Kasumi-1 (cell line): ENCODE measurements around the gene RPL39L.
"Not testable (repeated sequence)": the region's sequence is repeated elsewhere in the genome, so short reads cannot be mapped to it uniquely, and the experiment has no call there.

Source experiments
- DNase-seq, 2 experiments: peaks; one replicate each; lab custom pipeline; 2025; lab: John Stamatoyannopoulos, UW

Gene RPL39L

DNA sequence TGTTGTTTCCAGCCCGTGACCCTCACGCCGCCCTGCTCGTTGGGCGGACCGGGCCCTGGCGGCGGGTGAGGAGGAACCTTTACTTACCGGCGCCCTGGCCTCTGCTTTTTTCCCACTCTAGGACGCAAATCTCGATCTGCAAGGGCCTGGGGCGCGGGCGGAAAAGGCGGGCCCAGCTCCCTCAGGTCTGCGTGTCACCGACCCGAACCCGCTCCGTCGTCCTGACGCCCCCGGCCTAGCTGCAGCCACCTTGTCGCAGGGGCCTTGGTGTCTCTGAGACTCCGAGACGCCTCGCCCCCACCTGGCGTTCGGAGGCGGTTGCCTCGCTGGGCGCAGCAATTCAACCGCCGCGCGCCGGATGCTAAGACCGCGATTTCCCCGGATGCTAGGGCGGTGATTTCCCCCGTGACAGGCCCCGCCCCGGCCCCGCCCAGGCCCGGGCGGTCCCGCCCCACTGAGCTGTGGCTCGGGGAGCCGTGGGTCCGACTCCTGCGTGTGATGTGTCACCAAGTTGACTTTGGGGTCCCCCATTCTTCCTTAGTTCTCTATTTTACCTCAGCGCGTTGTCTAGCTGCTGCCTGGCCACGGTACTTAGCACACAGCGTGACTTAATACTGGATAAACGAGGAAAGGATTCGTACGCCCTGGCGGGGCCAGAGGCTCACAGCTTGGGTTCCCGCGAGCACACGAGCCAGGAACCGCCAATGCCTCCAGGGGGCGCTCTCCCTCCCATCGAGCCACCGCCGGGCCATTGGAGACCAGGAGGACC is at the start of gene RPL39L:
Gene RPL39L, minus strand, starts transcription at position 371 of the 769 bp plus-strand sequence. CDS start 18,196 bp downstream, outside the sequence.
- DNase-seq, result peak; percentile 79 to 80

DNA sequence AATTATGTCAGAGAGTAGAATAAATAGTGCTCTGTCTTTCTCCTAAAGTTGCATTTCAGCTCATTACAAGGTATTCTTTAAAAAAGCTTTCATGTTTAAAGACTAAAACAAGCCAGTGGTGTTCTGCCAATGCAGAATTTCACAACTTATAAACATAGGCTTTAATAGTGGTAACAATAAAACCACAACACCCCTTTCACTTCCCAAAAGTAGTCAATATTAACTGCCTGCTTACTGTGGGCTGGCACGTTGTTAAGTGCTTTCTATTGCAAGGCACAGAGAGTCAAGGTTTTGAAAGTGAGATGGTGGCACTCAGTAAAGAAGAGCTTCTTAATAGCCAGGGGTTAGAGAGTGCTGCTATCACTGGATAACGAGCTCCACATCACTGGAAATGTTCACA is 49.6 kb upstream of the RPL39L start:
- DNase-seq, result no peak

DNA sequence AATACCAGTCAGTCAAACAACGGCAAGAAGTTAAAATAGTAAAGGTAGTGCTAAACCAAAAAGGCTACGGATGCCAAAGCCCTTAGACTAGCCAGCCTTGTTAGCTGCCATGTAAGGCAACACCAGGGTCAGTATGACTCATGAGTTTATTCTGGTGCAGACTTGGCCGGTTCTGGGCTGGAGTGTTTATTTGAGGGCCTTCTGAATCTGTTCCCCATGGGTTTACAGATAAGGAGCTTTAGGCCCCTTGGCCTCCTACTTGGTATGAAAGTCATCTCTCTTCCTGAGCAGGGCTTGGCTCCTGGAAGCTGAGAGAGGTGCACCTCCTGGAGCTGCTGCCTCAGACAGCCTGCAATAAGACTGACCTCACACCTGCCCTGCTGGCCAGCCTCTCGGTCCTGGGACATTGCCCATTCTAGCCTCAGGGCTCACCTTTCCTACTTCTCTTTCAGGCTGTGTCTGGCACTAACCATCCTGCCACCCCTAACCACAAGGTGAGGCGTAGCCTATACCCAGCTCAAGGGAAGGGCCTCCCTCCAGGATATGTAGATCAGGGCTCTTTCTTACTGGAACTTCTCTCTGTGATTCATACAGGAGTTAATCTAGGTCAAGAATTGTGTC is 47.6 kb upstream of the RPL39L start:
- DNase-seq, result no peak

DNA sequence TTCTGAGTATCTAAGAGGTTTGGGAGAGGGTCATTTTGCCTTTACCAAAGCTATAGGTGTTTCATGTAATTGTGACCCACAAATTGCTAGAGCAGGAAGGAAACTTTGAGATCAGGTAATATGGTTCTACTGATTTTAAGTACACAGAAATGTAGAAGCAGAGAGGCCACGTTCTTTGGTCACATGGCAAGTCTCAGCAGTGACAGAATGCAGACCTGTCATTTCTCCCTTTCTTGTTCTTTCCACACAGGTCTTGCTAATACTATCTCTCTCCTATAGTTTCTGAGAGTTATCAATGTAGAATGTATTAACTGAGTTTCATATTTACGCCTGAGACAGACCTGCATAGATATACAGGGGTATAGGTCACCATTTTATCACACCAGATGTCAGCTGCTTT is 47.1 kb upstream of the RPL39L start:
- DNase-seq, result no peak

DNA sequence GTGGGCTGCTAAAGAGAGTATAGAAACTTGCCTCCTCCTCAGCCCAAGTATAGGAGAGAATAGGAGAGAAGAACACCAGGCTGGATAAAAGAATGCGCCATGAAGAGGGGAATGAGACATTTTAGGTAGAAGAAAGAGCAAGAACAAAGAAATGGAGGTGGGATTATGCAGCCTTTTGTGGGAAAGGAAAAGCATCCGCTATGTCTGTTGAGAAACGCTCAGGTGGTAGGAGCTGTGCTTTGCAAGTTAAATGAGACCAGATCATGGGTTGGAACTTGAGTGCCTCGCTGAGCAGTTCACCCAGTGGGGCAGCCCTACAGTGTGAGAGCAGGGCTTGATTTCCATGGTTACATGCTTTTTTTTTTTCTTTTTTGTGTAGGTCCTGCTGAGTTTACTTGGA is 46.5 kb upstream of the RPL39L start:
- DNase-seq, result no peak

DNA sequence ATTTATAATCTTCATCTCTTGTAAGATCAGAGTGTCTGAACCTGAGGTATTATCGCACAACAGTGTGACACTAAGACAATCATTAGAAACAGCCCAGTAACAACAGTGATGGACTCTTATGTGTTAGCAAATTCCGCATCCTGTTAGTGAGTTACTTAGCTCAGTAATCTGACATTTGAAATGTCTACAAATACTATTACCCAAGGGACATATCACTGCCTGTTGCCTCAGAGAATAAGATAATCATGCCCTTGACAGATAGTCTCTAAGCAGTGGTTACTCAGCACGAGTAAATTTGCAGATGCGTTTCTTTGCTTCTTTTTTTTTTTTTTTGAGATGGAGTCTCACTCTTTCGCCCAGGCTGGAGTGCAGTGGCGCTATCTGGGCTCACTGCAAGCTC is 44.6 kb upstream of the RPL39L start:
- no peak for DNase-seq

DNA sequence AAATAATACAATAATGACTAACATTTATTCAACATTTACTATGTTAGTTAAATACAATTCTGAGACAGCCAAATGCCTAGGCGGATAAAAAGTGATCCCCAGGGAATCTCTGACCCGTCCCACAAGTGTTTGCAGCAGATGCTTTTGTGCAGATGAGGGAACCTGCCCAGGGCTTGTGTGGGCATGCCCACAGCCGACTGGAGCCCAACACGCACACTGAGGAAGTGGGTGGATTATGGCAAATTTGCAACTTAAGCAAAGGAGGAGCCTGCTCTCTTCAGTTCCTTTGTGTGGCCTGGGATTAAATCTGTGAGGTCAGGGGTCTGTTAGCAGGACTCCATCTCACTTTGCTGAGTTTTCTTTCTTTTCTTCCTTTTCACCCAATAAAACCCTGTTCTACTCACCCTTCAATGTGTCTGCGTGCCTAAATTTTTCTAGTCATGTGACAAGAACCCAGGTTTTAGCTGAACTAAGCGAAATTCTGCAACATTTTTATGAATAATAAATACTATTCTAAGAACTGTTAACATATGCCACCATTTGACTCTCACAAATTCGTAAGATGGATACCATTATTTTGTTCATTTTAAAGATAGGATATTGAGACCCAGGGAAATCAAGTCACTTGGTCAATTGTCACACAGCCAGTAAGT is 44.0 kb upstream of the RPL39L start:
- DNase-seq, result no peak

DNA sequence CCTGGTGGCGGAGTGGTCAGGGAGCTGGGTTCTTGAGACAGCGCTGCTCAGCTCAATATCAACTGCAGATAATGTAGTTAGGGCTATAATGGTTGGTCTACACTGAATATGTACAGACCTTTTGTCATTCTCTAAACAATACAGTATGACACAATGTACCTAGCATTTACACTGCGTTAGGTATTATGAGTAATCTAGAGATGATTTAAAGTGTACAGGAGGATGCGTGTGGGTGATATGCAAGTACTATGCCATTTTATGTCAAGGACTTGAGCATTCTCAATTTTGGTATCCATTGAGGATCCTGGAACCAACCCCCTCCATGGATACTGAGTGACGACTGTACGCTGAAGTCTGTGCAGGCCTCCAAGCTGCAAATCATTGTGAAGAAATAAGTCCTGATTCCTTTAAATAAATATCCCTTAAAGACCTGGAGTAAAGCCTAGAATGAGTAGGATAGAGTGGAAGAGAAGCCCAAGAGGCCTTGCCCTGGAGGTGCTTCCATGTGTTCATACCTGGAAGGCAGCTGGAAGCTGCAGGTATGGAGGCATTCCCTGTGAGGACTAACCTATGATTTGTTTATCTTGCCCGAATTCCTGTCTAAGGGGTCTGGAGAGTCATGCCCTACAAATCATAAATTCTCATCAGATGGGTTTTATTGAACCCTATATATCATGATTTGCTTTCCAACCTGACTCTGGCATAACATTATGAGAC is 42.3 kb upstream of the RPL39L start:
- DNase-seq, result no peak

DNA sequence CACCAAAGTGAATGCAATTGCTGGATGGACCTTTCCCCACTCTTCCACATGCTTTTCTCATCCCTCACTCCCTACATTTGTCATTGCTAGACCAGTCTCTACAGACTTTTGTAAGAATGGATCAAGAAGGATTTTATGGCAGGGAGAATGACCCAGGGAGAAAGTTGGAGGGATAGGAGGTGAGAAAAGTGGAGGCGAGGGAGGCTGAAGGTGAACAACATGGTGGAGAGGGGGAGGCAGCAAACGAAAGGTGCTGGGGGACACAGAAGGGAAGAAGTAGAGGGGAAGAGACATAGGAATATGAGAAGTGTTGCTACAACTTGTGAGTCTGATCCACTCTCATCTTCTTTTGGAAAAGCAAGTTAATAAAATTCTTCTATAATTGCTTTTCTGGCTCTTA is 33.6 kb upstream of the RPL39L start:
- DNase-seq, result no peak

DNA sequence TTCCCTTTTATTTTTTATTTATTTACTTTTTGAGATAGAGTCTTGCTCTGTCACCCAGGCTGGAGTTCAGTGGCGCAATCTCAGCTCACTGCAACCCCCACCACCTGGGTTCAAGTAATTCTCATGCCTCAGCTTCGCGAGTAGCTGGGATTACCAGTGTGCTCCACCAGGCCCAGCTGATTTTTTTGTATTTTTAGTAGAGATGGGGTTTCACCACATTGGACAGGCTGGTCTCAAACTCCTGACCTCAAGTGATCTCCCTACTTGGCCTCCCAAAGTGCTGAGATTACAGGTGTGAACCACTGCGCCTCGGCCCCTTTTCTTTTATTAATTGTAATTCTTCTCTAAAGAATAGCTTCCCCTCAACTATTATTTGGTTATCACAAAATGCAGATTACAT is 31.6 kb upstream of the RPL39L start:
- not testable (repeated sequence) for DNase-seq

DNA sequence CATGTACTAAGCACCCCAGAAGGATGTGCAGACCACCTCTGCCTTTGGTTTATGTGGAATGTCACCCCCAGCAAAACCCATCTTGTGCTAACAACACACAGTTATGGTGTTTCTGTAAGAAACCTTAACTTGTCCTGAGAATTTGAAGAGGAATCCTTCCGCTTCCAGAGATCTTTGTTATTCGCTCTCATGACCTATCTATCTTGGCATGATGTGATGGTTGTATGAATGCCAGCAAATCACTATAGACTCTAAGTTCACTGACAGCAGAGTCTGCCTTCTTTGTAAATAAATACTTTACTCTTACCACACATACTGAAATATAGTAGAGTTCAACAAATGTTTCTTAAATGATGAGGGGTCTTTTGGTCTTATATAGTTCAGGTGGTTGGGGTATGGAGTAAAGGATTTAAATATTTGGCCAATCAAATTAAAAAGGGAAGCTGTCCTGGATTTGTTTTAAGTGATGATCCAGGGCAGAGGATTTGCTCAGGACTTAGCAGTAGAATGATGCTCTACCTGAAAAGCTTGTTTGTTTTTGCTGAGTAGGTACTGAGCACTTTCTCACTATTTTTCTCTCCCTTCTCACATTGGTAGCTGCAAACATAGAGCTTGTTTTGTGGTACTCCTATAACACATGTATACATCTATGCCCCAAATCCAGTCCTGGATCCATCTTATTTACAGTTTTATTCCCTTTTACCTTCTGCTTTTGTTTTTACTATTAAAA is 30.1 kb upstream of the RPL39L start:
- no peak for DNase-seq

DNA sequence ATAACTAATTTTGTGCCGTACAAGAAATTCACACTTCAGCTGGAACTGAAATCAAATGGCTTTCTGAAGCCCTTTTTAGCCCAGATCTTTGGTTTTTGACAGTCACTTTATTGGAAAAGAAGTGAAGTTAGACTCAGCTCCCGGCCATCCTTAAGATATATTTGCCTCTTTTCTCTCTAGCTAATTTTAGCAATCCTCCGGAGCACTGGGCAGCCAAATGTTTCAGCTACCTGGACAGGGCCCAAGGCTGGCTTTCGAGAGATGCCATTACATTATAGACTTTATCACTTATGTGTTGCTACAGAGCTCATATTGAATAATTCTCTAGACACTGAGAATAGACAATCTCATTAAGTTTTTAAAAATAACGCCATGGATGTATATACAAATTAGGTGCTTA is 28.5 kb upstream of the RPL39L start:
- no peak for DNase-seq

DNA sequence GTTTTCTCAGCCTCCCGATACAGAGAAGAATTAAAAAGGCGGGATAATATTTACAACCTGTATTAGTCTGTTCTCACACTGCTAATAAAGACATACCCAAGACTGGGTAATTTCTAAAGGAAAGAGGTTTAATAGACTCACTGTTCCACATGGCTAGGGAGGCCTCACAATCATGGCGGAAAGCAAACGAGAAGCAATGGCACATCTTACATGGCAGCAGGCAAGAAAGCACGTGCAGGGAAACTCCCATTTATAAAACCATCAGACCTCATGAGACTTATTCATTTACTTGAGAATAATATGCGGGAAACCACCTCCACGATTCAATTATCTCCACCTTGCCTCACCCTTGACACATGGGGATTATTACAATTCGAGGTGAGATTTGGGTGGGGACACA is 27.5 kb upstream of the RPL39L start:
- DNase-seq, result no peak

DNA sequence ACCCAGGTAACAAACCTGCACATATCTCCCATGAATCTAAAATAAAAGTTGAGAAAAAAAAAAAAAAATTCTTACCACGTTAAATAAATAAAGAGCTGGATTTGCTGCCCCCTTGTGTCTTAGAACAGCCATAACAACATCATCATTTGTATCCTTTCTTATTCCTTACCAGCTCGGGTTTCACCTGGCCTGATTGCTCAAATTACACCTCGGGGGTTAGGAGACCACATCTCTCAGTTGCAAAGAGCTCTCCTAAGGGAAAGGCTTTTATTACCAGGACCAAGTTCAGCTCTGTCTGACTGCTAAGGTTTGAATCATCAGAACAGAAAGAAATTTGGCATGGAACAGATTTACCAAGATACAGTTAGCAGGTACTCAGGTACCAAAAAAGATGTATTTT is 25.8 kb upstream of the RPL39L start:
- DNase-seq, result peak; percentile 80 to 87

DNA sequence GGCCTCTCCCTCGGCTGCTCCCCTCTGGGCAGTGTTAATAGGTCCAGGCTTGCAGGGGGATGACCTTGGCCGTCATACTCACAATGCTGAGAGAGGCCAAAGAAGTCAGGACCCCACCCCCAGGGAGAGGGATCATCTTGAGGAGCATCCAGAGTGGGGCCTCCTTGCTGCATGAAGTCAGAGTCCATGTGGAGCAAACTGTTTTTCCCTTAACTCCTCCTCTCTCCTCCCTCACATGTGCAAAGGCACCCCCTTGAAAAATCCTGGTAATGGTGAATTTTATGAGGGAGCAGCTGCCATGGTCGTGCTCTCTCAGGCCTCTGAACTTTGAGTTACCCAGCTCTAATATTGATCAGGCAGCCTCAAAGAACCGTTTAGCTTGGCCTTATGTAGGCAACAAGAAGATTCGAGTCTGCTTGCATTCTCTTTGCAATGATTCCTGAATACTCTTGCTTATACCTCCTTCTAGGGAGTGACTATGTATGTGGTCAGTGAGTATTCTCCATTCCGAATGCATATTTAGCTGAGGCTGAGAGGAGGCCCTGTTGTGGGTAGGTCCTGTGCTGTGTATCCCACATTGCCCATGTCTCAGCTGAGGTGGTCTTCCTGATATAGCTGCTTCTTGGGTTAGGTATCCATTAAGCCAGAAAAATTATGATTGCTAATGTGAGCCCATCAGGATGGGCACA is 23.1 kb upstream of the RPL39L start:
- DNase-seq, result no peak

DNA sequence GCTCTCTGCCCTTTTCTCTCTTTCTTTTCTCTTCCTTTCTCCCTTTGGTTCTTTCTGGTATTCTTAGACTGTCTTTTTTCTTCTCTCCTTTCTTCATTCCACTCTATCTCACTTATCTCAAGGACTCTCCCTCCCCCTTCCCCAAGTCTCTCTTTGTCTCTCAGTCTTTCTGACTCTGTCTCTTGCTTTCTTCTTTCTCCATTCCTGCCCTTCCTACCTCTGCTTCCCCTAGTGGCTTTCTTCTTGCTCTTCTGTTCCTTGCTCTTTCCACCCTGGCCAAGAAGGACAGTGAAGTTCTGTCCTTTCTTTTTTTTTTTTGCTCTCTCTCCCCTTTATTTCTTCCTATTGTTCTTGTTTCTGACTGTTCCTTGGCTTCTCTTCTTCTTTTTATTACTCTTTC is 22.3 kb upstream of the RPL39L start:
- DNase-seq, result no peak

DNA sequence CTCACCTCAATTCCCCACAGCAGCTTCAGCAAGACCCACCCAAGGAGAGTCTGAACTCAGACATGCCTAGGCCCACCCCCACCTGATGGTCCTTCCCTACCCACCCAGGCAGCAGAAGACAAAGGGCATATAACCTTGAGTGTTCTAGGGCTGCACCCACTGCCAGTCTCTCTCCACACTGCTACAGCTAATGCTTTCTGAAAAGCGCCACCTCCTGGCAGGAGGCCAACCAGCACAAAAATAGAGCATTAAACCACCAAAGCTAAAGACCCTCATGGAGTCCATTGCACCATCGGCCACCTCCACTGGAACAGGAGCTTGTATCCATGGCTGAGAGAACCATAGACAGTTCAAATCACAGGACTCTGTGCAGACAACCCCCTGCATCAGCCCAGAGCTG is 11.3 kb upstream of the RPL39L start:
- DNase-seq, result peak in 1 of 2 experiments; percentile 12

DNA sequence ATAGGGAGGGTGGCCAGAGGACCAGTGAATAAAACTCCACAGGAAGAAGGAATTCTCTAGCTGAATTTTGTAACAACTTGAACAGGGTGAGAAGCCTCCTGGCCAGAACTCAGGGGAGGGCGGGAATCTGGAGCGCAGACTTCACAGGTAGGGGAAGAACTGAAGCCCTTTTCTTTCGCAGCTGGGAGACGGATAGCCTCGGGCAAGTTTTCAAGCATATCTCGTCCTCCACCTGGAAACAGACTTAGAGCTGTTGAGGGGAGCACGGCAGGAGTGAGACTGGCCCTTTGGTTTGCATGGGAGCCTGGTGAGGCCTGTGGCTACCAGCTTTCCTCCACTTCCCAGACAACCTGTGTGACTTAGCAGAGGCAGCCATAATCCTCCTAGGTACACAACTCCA is 10.9 kb upstream of the RPL39L start:
- no peak for DNase-seq

DNA sequence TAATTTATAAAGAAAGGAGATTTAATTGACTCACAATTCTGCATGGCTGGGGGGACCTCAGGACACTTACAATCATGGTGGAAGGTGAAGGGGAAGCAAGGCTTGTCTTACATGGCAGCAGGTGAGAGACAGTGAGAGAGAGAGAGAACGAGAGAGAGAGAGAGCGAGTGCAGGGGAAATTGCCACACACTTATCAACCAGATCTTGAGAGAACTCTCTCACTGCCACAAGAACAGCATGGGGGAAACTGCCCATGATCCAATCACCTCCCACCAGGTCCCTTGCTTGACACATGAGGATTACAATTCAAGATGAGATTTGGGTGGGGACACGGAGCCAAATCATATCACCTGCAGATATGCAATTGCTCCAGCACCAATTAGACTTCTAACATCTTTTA is 7.1 kb upstream of the RPL39L start:
- no peak for DNase-seq

DNA sequence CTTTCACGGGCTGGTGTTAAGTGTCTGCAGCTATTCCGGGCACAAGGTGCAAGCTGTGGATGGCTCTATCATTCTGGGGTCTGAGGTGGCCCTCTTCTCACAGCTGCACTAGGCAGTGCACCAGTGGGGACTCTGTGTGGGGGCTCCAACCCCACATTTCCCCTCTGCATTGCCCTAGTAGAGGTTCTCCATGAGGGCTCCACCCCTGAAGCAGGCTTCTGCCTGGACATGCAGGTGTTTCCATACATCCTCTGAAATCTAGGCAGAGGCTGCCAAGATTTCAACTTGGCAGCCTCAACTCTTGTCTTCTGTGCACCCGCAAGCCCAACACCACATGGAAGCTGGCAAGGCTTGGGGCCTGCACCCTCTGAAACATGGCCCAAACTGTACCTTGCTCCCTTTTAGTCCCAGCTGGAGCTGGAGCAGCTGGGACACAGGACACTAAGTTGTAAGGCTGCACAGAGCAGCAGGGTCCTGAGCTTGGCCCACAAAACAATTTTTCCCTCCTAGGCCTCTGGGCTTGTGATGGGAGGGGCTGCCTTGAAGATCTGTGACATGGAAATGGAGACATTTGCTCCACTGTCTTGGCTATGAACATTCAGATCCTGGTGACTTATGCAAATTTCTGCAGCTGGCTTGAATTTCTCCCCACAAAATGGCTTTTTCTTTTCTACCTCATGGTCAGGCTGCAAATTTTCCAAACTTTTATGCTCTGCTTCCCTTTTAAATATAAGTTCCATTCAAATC is 6.0 kb upstream of the RPL39L start:
- DNase-seq, result no peak

DNA sequence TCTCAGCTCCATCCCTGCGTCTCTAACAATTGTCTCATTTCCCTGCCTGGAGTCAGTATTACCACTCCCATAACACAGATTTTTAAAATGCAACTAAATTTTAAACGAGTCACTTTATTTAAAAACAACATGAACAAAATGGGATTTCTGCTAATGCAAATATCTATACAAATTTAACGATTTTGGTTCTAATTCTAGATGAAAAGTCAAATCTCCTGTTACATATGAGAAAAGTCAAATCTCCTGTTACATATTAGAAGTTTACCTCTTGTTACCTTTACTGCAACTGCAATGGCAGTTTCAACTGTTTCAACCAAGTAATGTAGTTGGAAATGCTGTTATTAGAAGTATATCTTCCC is 578 bp upstream of the RPL39L start:
- DNase-seq, result no peak
